ENCODE measurements around the gene OFD1.

DNA sequence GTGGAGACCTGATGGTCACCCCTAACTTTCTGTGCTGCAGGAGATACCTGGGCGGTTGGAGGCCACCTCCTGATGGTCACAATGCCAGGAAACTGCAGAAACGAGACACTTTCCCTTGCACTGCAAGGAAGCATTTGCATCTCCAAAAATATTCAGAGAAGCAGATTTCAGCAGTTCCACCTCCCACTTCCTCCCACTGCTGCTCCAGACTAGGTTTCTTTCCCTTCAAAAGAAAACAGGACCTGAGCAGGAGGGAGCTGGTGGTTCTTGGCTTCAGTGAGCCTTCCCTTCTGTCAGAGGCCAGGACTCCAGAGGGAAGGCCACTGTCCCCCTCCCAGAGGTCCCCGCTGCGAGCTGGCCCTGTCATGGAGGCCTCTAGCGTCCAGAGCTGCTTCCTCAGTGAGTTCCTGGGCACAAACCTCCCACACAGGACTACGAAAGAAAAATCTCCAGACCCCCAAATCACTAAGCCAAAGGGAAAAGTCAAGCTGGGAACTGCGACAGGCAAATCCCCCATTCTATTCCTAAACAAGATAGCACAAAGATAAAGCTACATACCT lies 46.4 kb downstream of the OFD1 start:
- TF ChIP-seq, protein P1, sequence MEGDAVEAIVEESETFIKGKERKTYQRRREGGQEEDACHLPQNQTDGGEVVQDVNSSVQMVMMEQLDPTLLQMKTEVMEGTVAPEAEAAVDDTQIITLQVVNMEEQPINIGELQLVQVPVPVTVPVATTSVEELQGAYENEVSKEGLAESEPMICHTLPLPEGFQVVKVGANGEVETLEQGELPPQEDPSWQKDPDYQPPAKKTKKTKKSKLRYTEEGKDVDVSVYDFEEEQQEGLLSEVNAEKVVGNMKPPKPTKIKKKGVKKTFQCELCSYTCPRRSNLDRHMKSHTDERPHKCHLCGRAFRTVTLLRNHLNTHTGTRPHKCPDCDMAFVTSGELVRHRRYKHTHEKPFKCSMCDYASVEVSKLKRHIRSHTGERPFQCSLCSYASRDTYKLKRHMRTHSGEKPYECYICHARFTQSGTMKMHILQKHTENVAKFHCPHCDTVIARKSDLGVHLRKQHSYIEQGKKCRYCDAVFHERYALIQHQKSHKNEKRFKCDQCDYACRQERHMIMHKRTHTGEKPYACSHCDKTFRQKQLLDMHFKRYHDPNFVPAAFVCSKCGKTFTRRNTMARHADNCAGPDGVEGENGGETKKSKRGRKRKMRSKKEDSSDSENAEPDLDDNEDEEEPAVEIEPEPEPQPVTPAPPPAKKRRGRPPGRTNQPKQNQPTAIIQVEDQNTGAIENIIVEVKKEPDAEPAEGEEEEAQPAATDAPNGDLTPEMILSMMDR (IDR thresholded peaks at IDR 0.05; ENCODE audit: control extremely low read depth in 1 of 3, insufficient read depth in 1 of 3, low read depth in 1 of 3, low read length in 3 of 3), result no peak
- TF ChIP-seq POLR2A (IDR thresholded peaks at IDR 0.05; ENCODE audit: control extremely low read depth in 1 of 2, low read depth in 2 of 2, low read length in 2 of 2) (no peak), HDAC2 (IDR thresholded peaks at IDR 0.05; ENCODE audit: borderline replicate concordance in 1 of 2, low read depth in 2 of 2, low read length in 2 of 2) (no peak), POLR2AphosphoS5 (IDR thresholded peaks at IDR 0.05; ENCODE audit: low read depth, low read length) (no peak), EZH2 (IDR thresholded peaks at IDR 0.05; ENCODE audit: low read depth, low read length, severe bottlenecking) (no peak), TAF1 (IDR thresholded peaks at IDR 0.05; ENCODE audit: low read depth, low read length) (no peak), BRCA1 (IDR thresholded peaks at IDR 0.05; ENCODE audit: low read depth, low read length) (no peak)
- TF ChIP-seq, protein P2, sequence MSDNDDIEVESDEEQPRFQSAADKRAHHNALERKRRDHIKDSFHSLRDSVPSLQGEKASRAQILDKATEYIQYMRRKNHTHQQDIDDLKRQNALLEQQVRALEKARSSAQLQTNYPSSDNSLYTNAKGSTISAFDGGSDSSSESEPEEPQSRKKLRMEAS (IDR thresholded peaks at IDR 0.05), result no peak
- TF ChIP-seq, protein P3, sequence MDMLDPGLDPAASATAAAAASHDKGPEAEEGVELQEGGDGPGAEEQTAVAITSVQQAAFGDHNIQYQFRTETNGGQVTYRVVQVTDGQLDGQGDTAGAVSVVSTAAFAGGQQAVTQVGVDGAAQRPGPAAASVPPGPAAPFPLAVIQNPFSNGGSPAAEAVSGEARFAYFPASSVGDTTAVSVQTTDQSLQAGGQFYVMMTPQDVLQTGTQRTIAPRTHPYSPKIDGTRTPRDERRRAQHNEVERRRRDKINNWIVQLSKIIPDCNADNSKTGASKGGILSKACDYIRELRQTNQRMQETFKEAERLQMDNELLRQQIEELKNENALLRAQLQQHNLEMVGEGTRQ (IDR thresholded peaks at IDR 0.05; ENCODE audit: low read length), result no peak
- TF ChIP-seq, protein P4, sequence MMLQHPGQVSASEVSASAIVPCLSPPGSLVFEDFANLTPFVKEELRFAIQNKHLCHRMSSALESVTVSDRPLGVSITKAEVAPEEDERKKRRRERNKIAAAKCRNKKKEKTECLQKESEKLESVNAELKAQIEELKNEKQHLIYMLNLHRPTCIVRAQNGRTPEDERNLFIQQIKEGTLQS (IDR thresholded peaks at IDR 0.05; ENCODE audit: insufficient read depth, low read depth, low read length), result no peak

Data from H1 (cell line).